GM19328 (cell line): ENCODE measurements around the gene FKBP5.
"Not testable (repeated sequence)": the region's sequence is repeated elsewhere in the genome, so short reads cannot be mapped to it uniquely, and the experiment has no call there.

Experiments
- ATAC-seq: cut with Tn5 transposase; IDR thresholded peaks from one replicate; pipeline ENCODE4 v1.9.1; 2021; ENCODE audit warnings: mild to moderate bottlenecking, moderate library complexity; ENCODE audit not compliant: unreplicated experiment

Gene FKBP5

DNA sequence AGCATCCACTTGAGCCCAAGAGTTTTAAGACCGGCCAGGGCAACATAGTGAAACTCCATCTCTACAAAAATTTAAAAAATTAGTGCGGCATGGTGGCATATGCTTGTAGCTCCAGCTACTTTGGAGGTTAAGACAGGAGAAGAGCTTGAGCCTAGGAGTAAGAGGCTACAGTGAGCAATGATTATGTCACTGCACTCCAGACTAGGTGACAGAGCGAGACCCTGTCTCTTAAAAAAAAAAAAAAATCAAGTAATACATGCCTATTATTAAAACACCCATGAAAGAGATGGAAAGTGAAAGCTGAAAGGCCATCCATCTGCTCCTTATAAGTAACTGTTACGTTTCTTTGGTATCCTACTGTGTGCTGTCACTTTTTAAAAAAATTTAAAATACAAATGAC, 66.4 kb downstream of the FKBP5 start:
- no peak for ATAC-seq

DNA sequence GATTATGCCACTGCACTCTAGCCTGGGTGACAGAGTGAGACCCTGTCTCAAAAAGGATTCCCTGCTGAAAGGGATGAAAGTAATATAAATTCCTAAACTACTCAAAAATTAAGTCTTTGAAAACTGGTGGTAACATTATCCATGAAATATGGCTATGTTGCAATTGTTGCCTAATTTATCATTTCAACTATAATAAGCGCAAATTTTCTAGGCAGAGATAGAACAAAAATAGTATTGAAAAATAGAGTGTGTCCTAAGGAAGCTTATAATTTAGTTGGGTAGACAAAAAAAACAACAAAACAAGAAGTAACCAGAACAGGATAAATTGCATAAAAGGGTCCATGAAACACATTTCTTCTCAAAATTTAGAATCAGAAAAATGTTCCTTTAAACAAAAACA, 68.0 kb downstream of the FKBP5 start:
- ATAC-seq: no peak

DNA sequence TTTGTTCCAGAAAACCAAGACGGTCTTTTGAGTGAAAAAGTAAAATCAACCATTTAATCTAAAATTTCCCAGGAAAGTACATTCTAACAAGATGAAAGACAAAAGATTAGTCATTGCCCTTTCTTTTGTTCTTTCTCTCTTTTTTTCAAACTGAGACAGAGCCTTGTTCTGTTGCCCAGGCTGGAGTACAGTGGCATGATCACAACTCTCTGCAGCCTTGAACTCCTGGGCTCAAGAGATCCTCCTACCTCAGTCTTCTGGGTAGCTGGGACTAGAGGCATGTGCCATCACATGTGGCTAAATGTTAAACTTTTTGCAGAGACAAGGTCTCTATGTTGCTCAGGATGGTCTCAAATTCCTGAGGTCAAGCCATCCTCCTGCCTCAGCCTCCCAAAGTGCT, 75.0 kb downstream of the FKBP5 start:
- no peak for ATAC-seq

DNA sequence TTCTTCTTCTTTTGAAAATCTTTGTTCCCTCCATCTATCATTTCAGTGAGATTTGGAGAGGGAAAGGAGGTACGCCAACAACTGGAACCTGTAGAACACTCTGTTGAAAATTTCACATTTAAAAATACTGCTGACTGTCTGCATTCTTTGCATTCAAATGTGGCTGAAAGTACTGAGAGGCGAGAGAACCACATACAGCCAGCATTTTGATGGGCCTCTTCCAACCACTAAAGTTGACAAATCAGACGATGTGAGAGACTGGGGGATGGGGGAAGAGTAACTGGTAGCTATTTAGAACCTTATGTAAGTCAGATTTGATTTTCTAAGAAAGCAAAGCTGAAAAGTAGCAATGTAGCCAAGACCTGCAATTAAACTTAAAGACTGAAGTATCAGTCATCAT, 77.5 kb downstream of the FKBP5 start:
- no peak for ATAC-seq

- ATAC-seq: no peak
Measured at GRCh38 chr6:35610830-35611229, 77.9 kb downstream of the FKBP5 start.

DNA sequence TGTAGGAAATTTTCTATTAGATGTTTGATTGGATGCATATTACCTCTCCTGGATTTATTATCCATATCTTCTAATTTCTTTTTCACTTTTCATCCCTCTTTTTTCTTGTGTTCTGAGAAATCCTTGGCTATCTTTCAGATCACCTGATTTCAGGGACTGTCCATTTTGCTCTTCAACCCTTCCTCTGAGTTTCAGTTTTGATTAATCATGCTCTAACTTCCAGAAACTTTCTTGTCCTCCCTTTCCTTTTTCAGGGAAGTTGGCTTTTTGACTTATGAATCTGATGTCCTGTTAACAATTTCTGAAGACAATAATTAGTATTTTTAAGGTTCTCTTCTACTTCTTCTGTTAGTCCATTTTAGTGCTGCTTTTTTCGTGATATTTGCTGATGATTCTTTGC, 79.1 kb downstream of the FKBP5 start:
- ATAC-seq: no peak

- ATAC-seq: no peak
Measured at GRCh38 chr6:35607517-35608233, 81.0 kb downstream of the FKBP5 start.

GRCh38 chr6:35605600-35605999, 83.1 kb downstream of the FKBP5 start:
- no peak for ATAC-seq

- no peak for ATAC-seq
Measured at GRCh38 chr6:35603326-35604202, 85.2 kb downstream of the FKBP5 start.

DNA sequence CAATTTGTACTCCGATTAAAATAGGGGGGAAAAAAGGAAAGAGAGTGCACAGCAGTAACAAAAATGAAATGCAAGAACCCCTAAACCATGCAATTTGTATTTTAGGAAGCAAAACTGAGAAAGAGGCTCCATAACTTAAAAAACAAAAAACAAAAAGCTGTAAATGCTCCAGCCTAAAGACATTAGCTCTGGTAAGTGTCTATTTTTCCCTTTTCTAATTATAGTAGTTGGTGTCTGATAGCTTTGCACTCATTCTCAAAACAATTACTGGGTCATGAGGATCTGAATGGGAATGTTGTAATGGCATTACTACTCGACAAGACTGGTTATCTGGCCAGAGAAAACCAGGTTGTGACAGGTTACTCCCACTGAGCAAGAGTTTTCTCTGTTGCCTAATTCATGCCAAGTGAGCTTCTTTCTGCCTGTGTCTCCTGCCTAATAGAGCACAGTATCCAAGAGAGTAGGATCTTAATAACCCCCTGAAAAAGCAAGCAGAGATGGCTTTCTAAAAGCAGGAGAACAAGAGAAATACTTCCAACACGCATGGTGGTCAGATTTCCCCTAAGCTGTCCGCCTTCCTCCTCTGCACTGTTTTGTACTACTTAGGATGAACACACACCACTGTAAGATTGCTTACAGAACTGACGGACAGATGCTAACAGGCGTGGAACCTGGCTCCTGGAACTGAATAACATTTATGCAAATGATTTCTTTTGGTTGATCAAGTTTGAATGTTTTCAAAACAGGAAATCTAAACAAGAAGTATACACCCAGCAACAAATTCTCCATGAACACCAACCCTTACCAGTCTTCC, 86.4 kb downstream of the FKBP5 start:
- no peak for ATAC-seq

GRCh38 chr6:35601331-35602132, 87.2 kb downstream of the FKBP5 start:
- ATAC-seq: no peak

- ATAC-seq: no peak
Measured at GRCh38 chr6:35600659-35601125, 88.0 kb downstream of the FKBP5 start.

- ATAC-seq: no peak
Measured at GRCh38 chr6:35599761-35600658, 88.7 kb downstream of the FKBP5 start.

DNA sequence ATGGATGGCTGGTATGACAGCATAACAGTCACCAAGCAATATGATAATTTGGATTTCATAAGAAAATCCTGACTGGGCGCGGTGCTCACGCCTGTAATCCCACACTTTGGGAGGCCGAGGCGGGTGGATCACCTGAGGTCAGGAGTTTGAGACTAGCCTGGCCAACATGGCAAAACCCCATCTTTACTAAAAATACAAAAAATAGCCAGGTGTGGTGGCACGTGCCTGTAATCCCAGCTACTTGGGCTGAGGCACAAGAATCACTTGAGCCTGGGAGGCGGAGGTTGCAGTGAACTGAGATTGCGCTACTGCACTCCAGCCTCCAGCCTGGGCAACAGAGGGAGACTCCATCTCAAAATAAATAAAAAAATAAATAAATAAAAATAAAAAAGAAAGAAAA, 90.1 kb downstream of the FKBP5 start:
- ATAC-seq: not testable (repeated sequence)

DNA sequence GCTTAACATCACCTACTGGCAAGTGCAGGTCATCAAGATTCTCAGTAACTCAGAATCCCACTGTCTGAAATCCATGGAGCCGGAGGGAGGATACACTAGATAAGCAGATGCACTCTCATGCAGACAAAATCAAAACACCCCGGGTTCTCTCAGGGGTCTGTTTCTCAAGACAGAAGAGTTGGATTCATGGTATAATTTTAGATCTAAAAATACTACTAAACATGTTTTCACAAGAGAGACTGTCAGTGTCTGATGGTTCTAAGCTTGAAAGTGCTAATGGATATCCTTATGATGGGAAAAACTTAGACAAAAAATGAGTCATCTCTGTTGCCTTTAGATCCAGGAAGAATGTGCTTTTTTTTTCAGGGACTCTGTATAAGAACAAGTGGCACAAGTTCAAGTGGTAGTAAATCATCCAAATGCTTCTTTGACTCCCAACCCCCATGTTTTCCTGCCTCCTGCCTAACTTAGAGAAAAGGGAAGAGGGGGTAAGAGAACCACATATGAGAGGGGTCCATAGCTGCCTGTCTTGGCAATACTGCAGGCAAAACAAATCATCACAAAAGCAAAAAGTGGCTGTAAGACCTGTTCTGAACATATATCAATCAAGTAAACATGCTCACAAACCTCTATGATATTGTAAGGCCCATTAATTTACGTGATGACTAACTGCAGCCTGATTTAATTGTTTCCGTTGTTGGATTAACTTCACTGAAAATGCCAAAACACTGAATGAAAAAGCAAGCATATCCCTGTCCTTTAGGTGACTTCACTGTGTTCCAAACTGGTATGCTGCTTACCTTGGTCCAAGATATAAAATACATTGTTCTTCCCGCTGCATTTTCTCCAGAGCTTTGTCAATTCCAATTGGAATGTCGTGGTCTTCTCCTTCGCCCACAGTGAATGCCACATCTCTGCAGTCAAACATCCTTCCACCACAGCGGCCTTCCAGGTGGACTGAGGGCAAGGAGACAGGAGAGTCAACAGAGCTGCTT, 92.0 kb downstream of the FKBP5 start:
- no peak for ATAC-seq

DNA sequence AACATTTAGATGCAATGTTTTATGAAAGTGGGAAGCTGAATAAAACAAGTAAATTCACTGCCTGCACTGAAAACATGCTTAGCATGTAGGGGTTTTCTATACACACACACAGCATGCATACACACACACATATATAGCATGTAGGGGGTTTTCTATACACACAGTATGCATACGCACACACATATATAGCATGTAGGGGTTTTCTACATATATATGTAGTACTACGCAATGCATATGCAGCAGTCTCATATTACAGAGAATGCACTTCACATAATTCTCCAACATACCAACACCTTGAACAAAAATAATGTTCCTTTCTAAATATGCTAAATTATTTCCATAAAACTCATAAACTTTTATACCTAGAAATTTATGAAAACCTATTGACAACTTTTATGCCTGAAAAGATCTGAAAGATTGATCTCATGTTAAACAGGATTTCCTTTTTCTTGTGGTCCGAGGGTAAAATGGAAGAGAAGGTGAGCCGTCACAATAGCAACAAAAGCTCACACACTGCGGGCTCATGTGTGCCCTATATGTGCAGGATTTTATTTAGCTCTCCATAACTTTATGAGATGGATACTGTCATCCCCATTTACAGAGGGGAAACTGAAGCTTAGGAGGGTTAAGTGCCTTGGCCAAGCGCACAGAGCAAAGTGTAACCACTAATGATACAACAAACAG, 94.1 kb downstream of the FKBP5 start:
- no peak for ATAC-seq

GRCh38 chr6:35592178-35592577, 96.5 kb downstream of the FKBP5 start:
- ATAC-seq: no peak

- no peak for ATAC-seq
Measured at GRCh38 chr6:35590622-35591066, 98.1 kb downstream of the FKBP5 start.
